Prostate gland (tissue), 2 donors: ENCODE measurements around the gene CCDC106.

Experiments used
- POLR2A ChIP-seq: fragments of 450-650 bp; IDR thresholded peaks from one replicate; pipeline ENCODE4 v1.6.1; 2016; ENCODE audit warnings: antibody characterized with exemption, mild to moderate bottlenecking
- TF ChIP-seq, protein P1 (sequence below), 4 experiments: fragments of 200-600 bp in 2 of 4; fragments of 450-650 bp in 2 of 4; sonication (generic) in 2 of 4; IDR thresholded peaks; 1 replicate in 3 of 4; 2 replicates in 1 of 4; pipeline ENCODE4 v1.5.1; 2016 to 2019; ENCODE audit warnings: antibody characterized with exemption in 4 of 4, mild to moderate bottlenecking in 2 of 4, moderate library complexity in 2 of 4

DNA sequence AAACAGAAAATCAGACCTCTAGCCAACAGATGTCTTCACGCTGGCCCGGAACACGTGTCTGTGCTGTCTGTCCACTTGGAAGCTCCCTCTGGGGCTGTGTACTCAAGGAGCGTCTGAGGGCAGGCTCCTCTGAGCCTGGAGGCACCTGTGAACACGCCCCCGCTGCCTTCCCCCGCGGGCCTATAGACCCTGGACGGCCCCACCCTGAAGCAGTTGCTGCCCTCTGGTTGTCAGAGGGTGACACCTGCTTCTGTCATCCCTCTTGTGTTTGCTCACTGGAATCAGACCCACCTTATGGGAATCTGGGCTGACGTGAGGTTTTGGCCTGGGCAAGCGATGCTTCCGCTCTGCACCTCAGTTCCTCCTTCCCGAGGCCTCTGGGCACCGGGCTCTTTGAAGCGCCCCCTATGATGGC lies 46.2 kb downstream of the CCDC106 start:
- TF ChIP-seq, protein P1, sequence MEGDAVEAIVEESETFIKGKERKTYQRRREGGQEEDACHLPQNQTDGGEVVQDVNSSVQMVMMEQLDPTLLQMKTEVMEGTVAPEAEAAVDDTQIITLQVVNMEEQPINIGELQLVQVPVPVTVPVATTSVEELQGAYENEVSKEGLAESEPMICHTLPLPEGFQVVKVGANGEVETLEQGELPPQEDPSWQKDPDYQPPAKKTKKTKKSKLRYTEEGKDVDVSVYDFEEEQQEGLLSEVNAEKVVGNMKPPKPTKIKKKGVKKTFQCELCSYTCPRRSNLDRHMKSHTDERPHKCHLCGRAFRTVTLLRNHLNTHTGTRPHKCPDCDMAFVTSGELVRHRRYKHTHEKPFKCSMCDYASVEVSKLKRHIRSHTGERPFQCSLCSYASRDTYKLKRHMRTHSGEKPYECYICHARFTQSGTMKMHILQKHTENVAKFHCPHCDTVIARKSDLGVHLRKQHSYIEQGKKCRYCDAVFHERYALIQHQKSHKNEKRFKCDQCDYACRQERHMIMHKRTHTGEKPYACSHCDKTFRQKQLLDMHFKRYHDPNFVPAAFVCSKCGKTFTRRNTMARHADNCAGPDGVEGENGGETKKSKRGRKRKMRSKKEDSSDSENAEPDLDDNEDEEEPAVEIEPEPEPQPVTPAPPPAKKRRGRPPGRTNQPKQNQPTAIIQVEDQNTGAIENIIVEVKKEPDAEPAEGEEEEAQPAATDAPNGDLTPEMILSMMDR (IDR thresholded peaks at IDR 0.05), result no peak
- no peak for TF ChIP-seq POLR2A
